ENCODE results near the gene ARID2. TPM values are rescaled to one million over a fixed set of nuclear protein-coding genes. Genes with fewer than 3 reads are reported as not detected.

The ARID2 gene
- total and polyA plus RNA-seq, 2 experiments from 2014 or later: 26.5 to 54.9 TPM

DNA sequence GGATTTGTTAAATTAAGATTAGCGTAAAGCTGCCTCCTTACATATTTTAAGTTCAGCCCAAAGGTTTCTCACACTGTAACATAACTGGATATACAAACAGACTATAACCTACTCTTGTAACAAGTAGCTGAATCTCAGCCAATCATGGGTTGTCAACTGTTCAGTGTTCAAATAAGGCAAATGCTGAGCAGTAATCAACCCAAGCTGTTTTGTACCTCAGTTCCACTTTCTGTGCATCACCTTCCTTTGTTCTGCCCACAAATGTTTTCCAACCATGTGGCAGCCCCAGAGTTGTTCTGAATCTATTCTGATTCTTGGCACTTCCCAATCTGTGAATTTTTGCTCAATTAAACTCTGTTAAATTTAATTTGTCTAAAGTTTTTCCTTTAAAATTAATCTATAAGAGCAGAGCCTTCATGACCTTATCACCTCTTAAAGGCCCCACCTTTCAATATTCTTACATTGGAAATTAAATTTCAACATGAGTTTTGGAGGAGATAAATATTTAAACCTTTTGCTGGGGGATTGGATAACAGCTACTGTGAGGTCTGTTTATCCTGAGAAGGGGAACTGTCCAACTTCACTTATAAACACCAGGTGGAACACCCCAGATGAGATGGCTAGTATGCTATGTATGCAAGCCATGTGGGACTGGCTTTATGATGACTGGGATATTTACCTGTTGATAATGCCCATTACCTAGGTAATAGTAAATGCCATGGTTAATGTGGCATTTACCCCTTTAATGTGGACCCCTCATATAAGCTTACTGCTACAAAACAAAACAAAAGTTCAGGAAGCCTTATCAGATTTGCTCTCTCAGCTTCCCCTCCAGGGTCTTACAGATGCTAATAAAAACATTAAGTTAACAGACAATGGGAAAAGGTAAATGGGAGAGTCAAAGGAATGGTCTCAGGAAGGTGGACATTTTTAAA lies 42.2 kb upstream of the ARID2 start (continued):
- TF ChIP-seq ETS1 (IDR thresholded peaks at IDR 0.05): no peak
- TF ChIP-seq STAT1 (IDR thresholded peaks at IDR 0.05; ENCODE audit: unreplicated experiment): no peak
- no peak for TF ChIP-seq EZH2phosphoT487 (IDR thresholded peaks at IDR 0.05; ENCODE audit: unreplicated experiment)
- TF ChIP-seq CTCF (conservative IDR thresholded peaks at IDR 0.05; ENCODE audit: low read depth in 2 of 2): no peak
- no peak for TF ChIP-seq ZNF114 (CRISPR knock-in tag; IDR thresholded peaks at IDR 0.05)
- no peak for TF ChIP-seq ZNF331 (CRISPR knock-in tag; IDR thresholded peaks at IDR 0.05; ENCODE audit: low read depth)
- TF ChIP-seq, protein P1, sequence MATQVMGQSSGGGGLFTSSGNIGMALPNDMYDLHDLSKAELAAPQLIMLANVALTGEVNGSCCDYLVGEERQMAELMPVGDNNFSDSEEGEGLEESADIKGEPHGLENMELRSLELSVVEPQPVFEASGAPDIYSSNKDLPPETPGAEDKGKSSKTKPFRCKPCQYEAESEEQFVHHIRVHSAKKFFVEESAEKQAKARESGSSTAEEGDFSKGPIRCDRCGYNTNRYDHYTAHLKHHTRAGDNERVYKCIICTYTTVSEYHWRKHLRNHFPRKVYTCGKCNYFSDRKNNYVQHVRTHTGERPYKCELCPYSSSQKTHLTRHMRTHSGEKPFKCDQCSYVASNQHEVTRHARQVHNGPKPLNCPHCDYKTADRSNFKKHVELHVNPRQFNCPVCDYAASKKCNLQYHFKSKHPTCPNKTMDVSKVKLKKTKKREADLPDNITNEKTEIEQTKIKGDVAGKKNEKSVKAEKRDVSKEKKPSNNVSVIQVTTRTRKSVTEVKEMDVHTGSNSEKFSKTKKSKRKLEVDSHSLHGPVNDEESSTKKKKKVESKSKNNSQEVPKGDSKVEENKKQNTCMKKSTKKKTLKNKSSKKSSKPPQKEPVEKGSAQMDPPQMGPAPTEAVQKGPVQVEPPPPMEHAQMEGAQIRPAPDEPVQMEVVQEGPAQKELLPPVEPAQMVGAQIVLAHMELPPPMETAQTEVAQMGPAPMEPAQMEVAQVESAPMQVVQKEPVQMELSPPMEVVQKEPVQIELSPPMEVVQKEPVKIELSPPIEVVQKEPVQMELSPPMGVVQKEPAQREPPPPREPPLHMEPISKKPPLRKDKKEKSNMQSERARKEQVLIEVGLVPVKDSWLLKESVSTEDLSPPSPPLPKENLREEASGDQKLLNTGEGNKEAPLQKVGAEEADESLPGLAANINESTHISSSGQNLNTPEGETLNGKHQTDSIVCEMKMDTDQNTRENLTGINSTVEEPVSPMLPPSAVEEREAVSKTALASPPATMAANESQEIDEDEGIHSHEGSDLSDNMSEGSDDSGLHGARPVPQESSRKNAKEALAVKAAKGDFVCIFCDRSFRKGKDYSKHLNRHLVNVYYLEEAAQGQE (IDR thresholded peaks at IDR 0.05; ENCODE audit: unreplicated experiment): no peak
- no peak for TF ChIP-seq JUNB (IDR thresholded peaks at IDR 0.05; ENCODE audit: unreplicated experiment)
- no peak for TF ChIP-seq EZH2 (IDR thresholded peaks at IDR 0.05; ENCODE audit: low read depth, unreplicated experiment)
- no peak for TF ChIP-seq NANOG (IDR thresholded peaks at IDR 0.05; ENCODE audit: borderline replicate concordance)
- no peak for TF ChIP-seq POLR2AphosphoS5 (IDR thresholded peaks at IDR 0.05; ENCODE audit: low read depth)

DNA sequence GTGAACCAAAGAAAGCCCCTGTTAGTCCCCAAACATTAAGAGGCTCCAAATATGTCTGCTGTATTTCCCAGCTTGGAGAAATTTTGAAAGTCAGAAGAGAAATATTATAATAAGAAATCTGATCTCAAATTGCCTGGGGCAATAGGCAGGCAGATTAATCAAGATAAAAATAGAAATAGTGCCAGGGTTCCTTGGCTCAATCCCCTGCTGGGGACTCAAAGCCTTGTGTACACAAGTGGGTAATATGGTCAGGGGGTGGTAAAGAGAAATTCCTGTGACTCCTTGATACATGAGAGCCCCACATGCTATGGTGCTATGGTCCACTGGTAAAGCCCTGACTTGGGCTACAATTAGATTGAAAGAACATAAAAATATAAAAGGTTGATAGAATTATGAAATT lies 41.3 kb upstream of the ARID2 start:
- Mint-ChIP-seq H3K4me1 (peaks cover 10% of the 10 kb centered on the region), H3K27me3 (ENCODE audit: insufficient read depth, low read depth, poor library complexity) (no peaks in the 10 kb centered on the region), H3K4me3 (no peak overlapping the region), H3K9me3 (no peaks in the 10 kb centered on the region; the same call in 2 of the 3 replicates), H3K36me3 (ENCODE audit: low read depth) (no peaks in the 10 kb centered on the region), H3K27ac (no peak overlapping the region)
- Histone ChIP-seq H3K27me3 (ENCODE audit: insufficient read depth) (no peaks in the 10 kb centered on the region), H2AFZ (no peak overlapping the region), H4K20me1 (replicated peaks; ENCODE audit: insufficient read depth) (no peaks in the 10 kb centered on the region), H3K36me3 (ENCODE audit: insufficient read depth) (no peaks in the 10 kb centered on the region), H3K9me2 (ENCODE audit: insufficient read depth) (peaks cover 3% of the 10 kb centered on the region; the same call in 1 of the 2 replicates), H3K4me2 (peak overlapping the region; percentile 15; the same call in 1 of the 2 replicates), H3K4me1 (ENCODE audit: insufficient read depth) (peaks cover 7% of the 10 kb centered on the region; the same call in 1 of the 2 replicates), H3K79me2 (replicated peaks; ENCODE audit: insufficient read depth) (no peaks in the 10 kb centered on the region), H3K4me3 (no peak overlapping the region), H3F3A (replicated peaks; ENCODE audit: low read depth) (no peaks in the 10 kb centered on the region), H3K27ac (ENCODE audit: low read depth) (no peak overlapping the region)
- DNase-seq (ENCODE audit: low spot score) (no peak), ATAC-seq (no peak)
- no peak for TF ChIP-seq NANOG (IDR thresholded peaks at IDR 0.05; ENCODE audit: borderline replicate concordance)
- TF ChIP-seq ZNF114 (CRISPR knock-in tag; IDR thresholded peaks at IDR 0.05): no peak
- no peak for TF ChIP-seq CTCF (conservative IDR thresholded peaks at IDR 0.05; ENCODE audit: low read depth in 2 of 2)
- TF ChIP-seq, protein P1 (IDR thresholded peaks at IDR 0.05; ENCODE audit: unreplicated experiment): no peak
- TF ChIP-seq JUNB (IDR thresholded peaks at IDR 0.05; ENCODE audit: unreplicated experiment): no peak
- no peak for TF ChIP-seq ZNF331 (CRISPR knock-in tag; IDR thresholded peaks at IDR 0.05; ENCODE audit: low read depth)
- no peak for TF ChIP-seq EZH2phosphoT487 (IDR thresholded peaks at IDR 0.05; ENCODE audit: unreplicated experiment)
- TF ChIP-seq EZH2 (IDR thresholded peaks at IDR 0.05; ENCODE audit: low read depth, unreplicated experiment): no peak
